ENCODE measurements around the gene SRP72.
"Not testable (repeated sequence)": the region's sequence is repeated elsewhere in the genome, so short reads cannot be mapped to it uniquely, and the experiment has no call there.

SRP72 gene

DNA sequence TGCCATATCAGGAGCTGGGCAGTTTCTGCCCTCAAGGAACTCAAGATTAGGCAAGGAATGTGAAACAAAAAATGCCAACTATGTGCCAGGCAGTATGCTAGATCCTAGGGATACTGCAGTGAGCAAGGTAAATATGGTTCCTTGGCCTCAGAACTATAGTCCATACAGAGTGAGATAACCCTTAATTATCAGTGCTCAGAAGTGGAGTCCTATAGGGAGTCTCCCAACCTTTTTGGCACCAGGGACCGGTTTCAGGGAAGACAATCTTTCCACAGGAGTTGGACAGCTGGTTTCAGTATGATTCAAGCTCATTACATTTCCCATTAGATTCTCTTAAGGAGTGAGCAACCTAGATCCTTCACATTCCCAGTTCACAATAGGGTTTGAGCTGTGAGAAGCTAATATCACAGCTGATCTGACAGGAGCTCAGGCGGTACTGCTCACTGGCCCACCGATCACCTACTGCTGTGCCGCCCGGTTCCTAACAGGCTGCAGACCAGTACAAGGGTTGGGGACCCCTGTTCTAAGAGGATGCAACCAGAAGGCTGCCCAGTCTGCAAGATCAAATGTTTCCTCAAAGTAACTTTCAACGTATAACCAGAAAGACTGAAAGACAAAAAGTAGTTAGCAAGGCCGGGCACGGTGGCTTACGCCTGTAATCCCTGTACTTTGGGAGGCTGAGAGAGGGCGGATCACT is 1.7 kb upstream of the SRP72 start:
- no peak overlapping the region for H3K9ac ChIP-seq (ENCODE audit: low read depth, low read length)

GRCh38 chr4:56466296-56466761 is 1.1 kb upstream of the SRP72 start:
- Histone ChIP-seq H3K36me3 (ENCODE audit: control insufficient read depth, insufficient read depth, low read length) (peaks cover 37% of the 10 kb centered on the region), H3K4me3 (ENCODE audit: low read depth, low read length) (peak overlapping the region; percentile 79), H3K4me1 (ENCODE audit: control insufficient read depth, insufficient read depth, low read length) (peaks cover 25% of the 10 kb centered on the region), H3K27ac (ENCODE audit: low read depth, low read length) (peak overlapping the region; percentile 50), H3K9ac (ENCODE audit: low read depth, low read length) (peak overlapping the region; percentile 82)
- H3K9me3 ChIP-seq (ENCODE audit: control insufficient read depth, insufficient read depth, low read length); H3K27me3 ChIP-seq (ENCODE audit: control insufficient read depth, insufficient read depth, low read length): not testable (repeated sequence)

More for the DNA sequence above, 1.7 kb upstream of the SRP72 start:
- no peaks in the 10 kb centered on the region for H3K9me3 ChIP-seq (ENCODE audit: control insufficient read depth, insufficient read depth, low read length)
- H3K36me3 ChIP-seq (ENCODE audit: control insufficient read depth, insufficient read depth, low read length): peaks cover 37% of the 10 kb centered on the region
- H3K27me3 ChIP-seq (ENCODE audit: control insufficient read depth, insufficient read depth, low read length): no peaks in the 10 kb centered on the region
- peak overlapping the region; percentile 50 for H3K27ac ChIP-seq (ENCODE audit: low read depth, low read length)
- H3K4me1 ChIP-seq (ENCODE audit: control insufficient read depth, insufficient read depth, low read length): peaks cover 21% of the 10 kb centered on the region
- H3K4me3 ChIP-seq (ENCODE audit: low read depth, low read length): peak overlapping the region; percentile 79

DNA sequence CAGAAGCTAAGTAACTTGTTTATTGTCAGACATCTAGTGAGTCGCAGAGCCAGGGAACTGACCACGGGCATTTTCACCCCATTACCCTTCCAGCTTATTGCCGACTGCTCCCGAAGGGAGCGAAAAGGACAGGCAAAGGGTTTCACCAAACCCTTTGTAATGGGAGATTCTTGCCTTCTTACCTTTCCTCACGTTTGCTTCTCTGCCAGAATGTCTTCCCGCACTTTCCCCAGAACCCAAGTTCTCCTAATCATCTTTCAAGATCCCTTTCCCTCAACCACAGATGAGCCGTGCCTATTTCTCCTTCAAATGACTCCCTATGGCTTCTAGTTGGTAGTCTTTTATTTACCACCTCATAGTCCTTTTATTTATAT is 520 bp upstream of the SRP72 start:
- peak overlapping the region; percentile 93 for H3K27ac ChIP-seq (ENCODE audit: low read depth, low read length)
- H3K4me3 ChIP-seq (ENCODE audit: low read depth, low read length): peak overlapping the region; percentile 79
- H3K4me1 ChIP-seq (ENCODE audit: control insufficient read depth, insufficient read depth, low read length): peaks cover 25% of the 10 kb centered on the region

GRCh38 chr4:56468097-56468422 is 643 bp downstream of the SRP72 start:
- H3K27me3 ChIP-seq (ENCODE audit: control insufficient read depth, insufficient read depth, low read length): no peaks in the 10 kb centered on the region
- peak overlapping the region; percentile 79 for H3K4me3 ChIP-seq (ENCODE audit: low read depth, low read length)
- H3K27ac ChIP-seq (ENCODE audit: low read depth, low read length): peak overlapping the region; percentile 93
- H3K9ac ChIP-seq (ENCODE audit: low read depth, low read length): peak overlapping the region; percentile 82
- H3K9me3 ChIP-seq (ENCODE audit: control insufficient read depth, insufficient read depth, low read length): no peaks in the 10 kb centered on the region
- H3K4me1 ChIP-seq (ENCODE audit: control insufficient read depth, insufficient read depth, low read length): peaks cover 25% of the 10 kb centered on the region
- H3K36me3 ChIP-seq (ENCODE audit: control insufficient read depth, insufficient read depth, low read length): peaks cover 37% of the 10 kb centered on the region

More for the DNA sequence above, 520 bp upstream of the SRP72 start:
- Histone ChIP-seq H3K9me3 (ENCODE audit: control insufficient read depth, insufficient read depth, low read length) (no peaks in the 10 kb centered on the region), H3K27me3 (ENCODE audit: control insufficient read depth, insufficient read depth, low read length) (no peaks in the 10 kb centered on the region), H3K9ac (ENCODE audit: low read depth, low read length) (peak overlapping the region; percentile 82), H3K36me3 (ENCODE audit: control insufficient read depth, insufficient read depth, low read length) (peaks cover 37% of the 10 kb centered on the region)

GRCh38 chr4:56469489-56470210 is 2.2 kb downstream of the SRP72 start:
- peaks cover 50% of the 10 kb centered on the region for H3K36me3 ChIP-seq (ENCODE audit: control insufficient read depth, insufficient read depth, low read length)
- no peaks in the 10 kb centered on the region for H3K9me3 ChIP-seq (ENCODE audit: control insufficient read depth, insufficient read depth, low read length)
- no peaks in the 10 kb centered on the region for H3K27me3 ChIP-seq (ENCODE audit: control insufficient read depth, insufficient read depth, low read length)
- peak overlapping the region; percentile 79 for H3K4me3 ChIP-seq (ENCODE audit: low read depth, low read length)
- H3K27ac ChIP-seq (ENCODE audit: low read depth, low read length): no peak overlapping the region
- no peak overlapping the region for H3K9ac ChIP-seq (ENCODE audit: low read depth, low read length)
- peaks cover 25% of the 10 kb centered on the region for H3K4me1 ChIP-seq (ENCODE audit: control insufficient read depth, insufficient read depth, low read length)

DNA sequence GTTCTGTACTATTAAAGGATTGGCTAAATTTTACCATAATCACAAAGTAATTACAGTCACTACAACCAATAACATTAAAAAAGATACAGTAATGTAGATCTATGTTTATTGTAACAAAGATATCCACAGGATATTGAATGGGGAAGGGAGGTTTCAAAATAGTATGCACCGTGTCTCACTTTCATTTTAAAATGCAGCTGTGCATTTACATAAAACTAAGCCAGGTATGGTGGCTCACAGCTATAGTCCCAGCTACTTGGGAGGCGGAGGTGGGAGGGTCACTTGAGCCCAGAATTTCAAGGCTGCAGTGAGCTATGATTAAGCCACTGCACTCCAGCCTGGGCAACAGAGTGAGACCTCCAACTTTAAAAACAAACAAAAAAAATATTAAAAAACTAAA is 8.5 kb downstream of the SRP72 start:
- Histone ChIP-seq H3K4me3 (ENCODE audit: low read depth, low read length) (no peak overlapping the region), H3K36me3 (ENCODE audit: control insufficient read depth, insufficient read depth, low read length) (peaks cover 96% of the 10 kb centered on the region), H3K27ac (ENCODE audit: low read depth, low read length) (no peak overlapping the region)

GRCh38 chr4:56477192-56477702 is 9.8 kb downstream of the SRP72 start:
- H3K4me1 ChIP-seq (ENCODE audit: control insufficient read depth, insufficient read depth, low read length): no peaks in the 10 kb centered on the region
- no peaks in the 10 kb centered on the region for H3K9me3 ChIP-seq (ENCODE audit: control insufficient read depth, insufficient read depth, low read length)
- H3K9ac ChIP-seq (ENCODE audit: low read depth, low read length): no peak overlapping the region
- no peak overlapping the region for H3K4me3 ChIP-seq (ENCODE audit: low read depth, low read length)
- H3K27ac ChIP-seq (ENCODE audit: low read depth, low read length): no peak overlapping the region
- peaks cover 93% of the 10 kb centered on the region for H3K36me3 ChIP-seq (ENCODE audit: control insufficient read depth, insufficient read depth, low read length)
- H3K27me3 ChIP-seq (ENCODE audit: control insufficient read depth, insufficient read depth, low read length): no peaks in the 10 kb centered on the region

More for the DNA sequence above, 8.5 kb downstream of the SRP72 start:
- Histone ChIP-seq H3K4me1 (ENCODE audit: control insufficient read depth, insufficient read depth, low read length) (peaks cover 4% of the 10 kb centered on the region; the same call in 1 of the 2 replicates), H3K9me3 (ENCODE audit: control insufficient read depth, insufficient read depth, low read length) (no peaks in the 10 kb centered on the region), H3K27me3 (ENCODE audit: control insufficient read depth, insufficient read depth, low read length) (no peaks in the 10 kb centered on the region), H3K9ac (ENCODE audit: low read depth, low read length) (no peak overlapping the region)

- H3K36me3 ChIP-seq (ENCODE audit: control insufficient read depth, insufficient read depth, low read length): peaks cover 94% of the 10 kb centered on the region
- H3K27me3 ChIP-seq (ENCODE audit: control insufficient read depth, insufficient read depth, low read length): no peaks in the 10 kb centered on the region
- H3K9me3 ChIP-seq (ENCODE audit: control insufficient read depth, insufficient read depth, low read length): no peaks in the 10 kb centered on the region
- no peak overlapping the region for H3K27ac ChIP-seq (ENCODE audit: low read depth, low read length)
- no peaks in the 10 kb centered on the region for H3K4me1 ChIP-seq (ENCODE audit: control insufficient read depth, insufficient read depth, low read length)
- H3K4me3 ChIP-seq (ENCODE audit: low read depth, low read length): no peak overlapping the region
- no peak overlapping the region for H3K9ac ChIP-seq (ENCODE audit: low read depth, low read length)
These were observed 13.3 kb downstream of the SRP72 start for GRCh38 chr4:56480691-56481090.

DNA sequence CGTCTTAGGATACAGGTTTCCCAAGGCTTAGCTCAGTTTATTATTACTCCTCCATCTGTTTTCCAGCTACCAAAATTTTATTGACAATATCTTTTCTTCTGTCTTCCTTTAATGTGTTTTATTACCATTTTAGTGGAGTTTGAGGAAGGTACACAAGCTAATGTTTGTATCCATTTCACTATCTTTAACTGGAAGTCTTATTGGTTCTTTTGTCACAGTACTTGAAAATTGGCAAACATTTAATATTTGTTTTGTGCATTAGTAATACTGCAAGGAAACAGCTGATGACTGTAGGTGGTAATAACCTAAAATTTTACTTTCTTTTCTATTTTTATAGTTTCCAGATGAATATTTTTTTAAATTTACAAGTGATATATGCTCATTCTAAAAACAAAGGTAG is 28.8 kb downstream of the SRP72 start:
- H3K27me3 ChIP-seq (ENCODE audit: control insufficient read depth, insufficient read depth, low read length): no peaks in the 10 kb centered on the region
- H3K36me3 ChIP-seq (ENCODE audit: control insufficient read depth, insufficient read depth, low read length): peaks cover 83% of the 10 kb centered on the region
- no peak overlapping the region for H3K27ac ChIP-seq (ENCODE audit: low read depth, low read length)
- H3K9me3 ChIP-seq (ENCODE audit: control insufficient read depth, insufficient read depth, low read length): no peaks in the 10 kb centered on the region
- no peaks in the 10 kb centered on the region for H3K4me1 ChIP-seq (ENCODE audit: control insufficient read depth, insufficient read depth, low read length)
- no peak overlapping the region for H3K9ac ChIP-seq (ENCODE audit: low read depth, low read length)
- no peak overlapping the region for H3K4me3 ChIP-seq (ENCODE audit: low read depth, low read length)

DNA sequence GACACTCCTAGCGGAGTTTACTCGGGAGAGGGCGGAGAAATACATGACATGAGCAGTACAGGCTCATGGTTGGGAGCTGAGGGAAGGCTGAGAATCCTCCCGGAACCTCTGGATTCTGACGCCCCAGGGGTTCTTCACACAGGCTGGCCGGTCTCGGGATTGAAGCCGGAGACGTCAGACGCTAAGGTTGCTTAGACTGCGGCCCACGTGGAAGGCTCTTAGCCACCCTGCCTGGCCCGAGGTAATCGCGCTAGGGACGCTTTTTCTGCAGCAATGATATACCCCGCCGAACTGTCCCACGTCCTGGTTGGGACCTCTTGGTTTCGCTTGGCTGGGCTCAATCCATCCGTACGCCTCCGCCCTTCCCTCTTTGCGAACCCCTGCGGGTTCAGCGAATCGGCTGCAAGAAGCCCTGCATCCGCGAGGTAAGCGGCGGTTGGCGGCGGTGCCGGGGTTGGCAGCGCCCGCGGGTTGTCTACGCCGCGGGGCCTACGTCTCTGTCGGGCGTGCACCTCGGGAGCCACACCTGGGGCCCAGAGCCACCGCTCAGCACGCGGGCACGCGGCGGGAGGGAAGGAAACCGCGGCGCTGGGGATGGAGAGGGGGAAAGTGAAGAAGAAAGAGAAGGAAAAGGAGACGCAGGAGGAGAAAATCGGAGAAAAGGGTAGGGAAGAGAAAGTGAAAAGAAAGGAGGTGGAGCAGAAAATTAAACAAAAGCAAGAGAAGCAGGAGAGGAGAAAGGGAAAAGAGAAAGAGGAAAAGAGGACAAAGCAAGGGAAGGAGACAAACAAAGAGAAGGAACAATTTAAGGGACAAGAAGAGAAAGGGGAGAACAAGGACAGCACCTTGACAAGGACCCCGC is 38.1 kb downstream of the SRP72 start, which contains the start of gene ARL9:
TSS of gene ARL9 (plus strand) at position 523 of the 862 bp plus-strand sequence. CDS start at position 595, 72 bp downstream.
- H3K36me3 ChIP-seq (ENCODE audit: control insufficient read depth, insufficient read depth, low read length): peaks cover 30% of the 10 kb centered on the region
- peak within 1 kb of the TSS; percentile 16 for H3K27ac ChIP-seq (ENCODE audit: low read depth, low read length)
- peak within 1 kb of the TSS; percentile 57 for H3K4me3 ChIP-seq (ENCODE audit: low read depth, low read length)
- no peaks in the 10 kb centered on the region for H3K4me1 ChIP-seq (ENCODE audit: control insufficient read depth, insufficient read depth, low read length)
- H3K27me3 ChIP-seq (ENCODE audit: control insufficient read depth, insufficient read depth, low read length): peaks cover 18% of the 10 kb centered on the region
- H3K9me3 ChIP-seq (ENCODE audit: control insufficient read depth, insufficient read depth, low read length): no peaks in the 10 kb centered on the region
- H3K9ac ChIP-seq (ENCODE audit: low read depth, low read length): peak within 1 kb of the TSS; percentile 26
